Common myeloid progenitor, CD34-positive (primary cell): ENCODE data around the gene SEPTIN3.

ENCODE experiments used
- CTCF ChIA-PET: fragments of 350-600 bp; sonication (Branson Sonifier 250); formaldehyde crosslinking; loops from one replicate; lab custom pipeline; 2021; ENCODE audit warnings: antibody characterized with exemption; lab: Charles Lee
- POLR2A ChIA-PET: fragments of 350-600 bp; sonication (Branson Sonifier 250); formaldehyde crosslinking; loops from one replicate; lab custom pipeline; 2021; ENCODE audit warnings: antibody characterized with exemption; lab: Charles Lee
- DNase-seq, 3 donors: peaks; one replicate each; pipeline versions ENCODE4 v3.0.0 to v3.0.0-alpha.2; 2013
- H3K27ac ChIP-seq, 2 experiments: 1 replicate in 1 of 2; 2 replicates in 1 of 2; pipeline ENCODE4 v1.7.0; 2013; ENCODE audit warnings: inconsistent platforms in 2 of 2, low read length in 2 of 2, mild to moderate bottlenecking in 2 of 2, low read depth in 1 of 2, moderate library complexity in 1 of 2; ENCODE audit not compliant: severe bottlenecking in 2 of 2, insufficient read depth in 1 of 2, poor library complexity in 1 of 2
- H3K27me3 ChIP-seq, 5 experiments: replicated peaks in 2 of 5; 1 replicate in 3 of 5; 2 replicates in 2 of 5; pipeline versions ENCODE4 v1.6.1 to v1.7.0; 2013; ENCODE audit warnings: low read length in 4 of 5, mild to moderate bottlenecking in 2 of 5, moderate library complexity in 2 of 5, inconsistent platforms in 1 of 5; ENCODE audit not compliant: insufficient read depth in 5 of 5, control insufficient read depth in 4 of 5
- H3K36me3 ChIP-seq, 4 experiments: 1 replicate in 2 of 4; 2 replicates in 2 of 4; pipeline versions ENCODE4 v1.6.1 to v1.7.0; 2013; ENCODE audit warnings: low read length in 3 of 4, control low read depth in 1 of 4, mild to moderate bottlenecking in 1 of 4; ENCODE audit not compliant: control insufficient read depth in 4 of 4, insufficient read depth in 4 of 4
- H3K4me1 ChIP-seq, 4 experiments: 1 replicate in 3 of 4; 2 replicates in 1 of 4; pipeline versions ENCODE4 v1.6.1 to v1.7.1; 2013; ENCODE audit warnings: low read length in 3 of 4, mild to moderate bottlenecking in 3 of 4, control low read depth in 1 of 4, inconsistent platforms in 1 of 4, moderate library complexity in 1 of 4; ENCODE audit not compliant: control insufficient read depth in 4 of 4, insufficient read depth in 4 of 4; ENCODE audit errors: control extremely low read depth in 1 of 4
- H3K4me3 ChIP-seq, 7 experiments: 1 replicate in 4 of 7; 2 replicates in 3 of 7; pipeline versions ENCODE4 v1.5.1 to v1.7.0; 2013; ENCODE audit warnings: mild to moderate bottlenecking in 7 of 7, low read length in 6 of 7, moderate library complexity in 6 of 7, inconsistent platforms in 2 of 7, low read depth in 2 of 7, control low read depth in 1 of 7; ENCODE audit not compliant: insufficient read depth in 4 of 7, control insufficient read depth in 1 of 7; ENCODE audit errors: extremely low read depth in 1 of 7
- H3K9me3 ChIP-seq, 5 experiments: 1 replicate in 4 of 5; 2 replicates in 1 of 5; pipeline versions ENCODE4 v1.6.1 to v1.7.1; 2013; ENCODE audit warnings: low read length in 4 of 5, mild to moderate bottlenecking in 2 of 5, inconsistent platforms in 1 of 5, low read depth in 1 of 5, moderate library complexity in 1 of 5; ENCODE audit not compliant: control insufficient read depth in 4 of 5, insufficient read depth in 2 of 5; ENCODE audit errors: control extremely low read depth in 1 of 5
- WGBS: methylation state at CpG from one replicate; pipeline ENCODE4 v1.1.5; 2013; ENCODE audit not compliant: insufficient coverage; 5-methylcytosine and 5-hydroxymethylcytosine counted together

The SEPTIN3 gene

GRCh38 chr22:42018224-42018623, 49.0 kb downstream of the SEPTIN3 start:
- no CpG with 5 or more reads among the region's 1 CpG for WGBS
- H3K27ac ChIP-seq, result no peak overlapping the region
- POLR2A ChIA-PET, result no interaction called here

More at GRCh38 chr22:42018224-42018623, 49.0 kb downstream of the SEPTIN3 start:
- Histone ChIP-seq H3K4me3 (no peak overlapping the region), H3K36me3 (no peaks in the 10 kb centered on the region), H3K4me1 (peaks cover 0 to 7% (median 0%) of the 10 kb centered on the region in 4 experiments), H3K27me3 (no peaks in the 10 kb centered on the region), H3K9me3 (peaks cover 0 to 3% (median 0%) of the 10 kb centered on the region in 5 experiments)
- DNase-seq, result no peak
- CTCF ChIA-PET, result no interaction called here
